ENCODE data around the gene CSK.

- TF ChIP-seq, protein P1, sequence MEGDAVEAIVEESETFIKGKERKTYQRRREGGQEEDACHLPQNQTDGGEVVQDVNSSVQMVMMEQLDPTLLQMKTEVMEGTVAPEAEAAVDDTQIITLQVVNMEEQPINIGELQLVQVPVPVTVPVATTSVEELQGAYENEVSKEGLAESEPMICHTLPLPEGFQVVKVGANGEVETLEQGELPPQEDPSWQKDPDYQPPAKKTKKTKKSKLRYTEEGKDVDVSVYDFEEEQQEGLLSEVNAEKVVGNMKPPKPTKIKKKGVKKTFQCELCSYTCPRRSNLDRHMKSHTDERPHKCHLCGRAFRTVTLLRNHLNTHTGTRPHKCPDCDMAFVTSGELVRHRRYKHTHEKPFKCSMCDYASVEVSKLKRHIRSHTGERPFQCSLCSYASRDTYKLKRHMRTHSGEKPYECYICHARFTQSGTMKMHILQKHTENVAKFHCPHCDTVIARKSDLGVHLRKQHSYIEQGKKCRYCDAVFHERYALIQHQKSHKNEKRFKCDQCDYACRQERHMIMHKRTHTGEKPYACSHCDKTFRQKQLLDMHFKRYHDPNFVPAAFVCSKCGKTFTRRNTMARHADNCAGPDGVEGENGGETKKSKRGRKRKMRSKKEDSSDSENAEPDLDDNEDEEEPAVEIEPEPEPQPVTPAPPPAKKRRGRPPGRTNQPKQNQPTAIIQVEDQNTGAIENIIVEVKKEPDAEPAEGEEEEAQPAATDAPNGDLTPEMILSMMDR (IDR thresholded peaks at IDR 0.05; ENCODE audit: low read length) = no peak
- TF ChIP-seq EZH2 (optimal IDR thresholded peaks at IDR 0.05; ENCODE audit: low read depth, low read length) = no peak
Measured at GRCh38 chr15:74815961-74816360, 34.1 kb downstream of the CSK start.
